ENCODE results near the gene ANKRD28.
A peak's percentile ranks its signal among the peaks of the same experiment; 100 is the strongest.
"Not testable (repeated sequence)": the region's sequence is repeated elsewhere in the genome, so short reads cannot be mapped to it uniquely, and the experiment has no call there.

Gene ANKRD28

DNA sequence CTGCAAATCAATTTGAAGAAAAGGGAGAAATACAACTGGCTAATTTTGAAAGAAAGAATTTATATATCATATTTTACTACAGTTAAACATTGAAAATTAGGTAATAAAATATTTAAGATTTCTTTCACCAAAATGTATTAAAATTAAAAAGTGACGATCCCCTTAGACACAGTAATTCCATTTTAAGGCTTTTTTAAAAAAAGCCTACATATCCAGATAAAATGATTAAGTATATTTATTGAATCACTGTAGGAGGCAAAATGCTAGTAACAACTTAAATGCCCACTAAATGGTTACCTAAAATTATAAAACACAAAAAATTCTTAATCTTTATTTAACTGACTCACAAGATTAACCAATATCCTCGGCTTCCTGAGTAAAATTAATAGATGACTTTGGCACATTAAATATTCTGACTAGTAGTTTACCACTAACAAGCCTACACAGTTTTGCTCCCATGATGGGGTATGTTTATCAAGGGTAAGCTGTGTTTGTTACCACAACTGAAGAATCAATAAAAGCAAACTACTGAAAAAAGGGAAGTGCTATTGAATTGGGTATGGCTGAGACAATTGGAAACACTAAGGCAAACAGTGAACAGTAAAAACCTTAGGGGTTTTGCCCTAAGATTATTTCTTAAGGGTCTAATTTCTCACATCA lies 28.4 kb downstream of the ANKRD28 start:
- DNase-seq (ENCODE audit: low spot score) = no peak

DNA sequence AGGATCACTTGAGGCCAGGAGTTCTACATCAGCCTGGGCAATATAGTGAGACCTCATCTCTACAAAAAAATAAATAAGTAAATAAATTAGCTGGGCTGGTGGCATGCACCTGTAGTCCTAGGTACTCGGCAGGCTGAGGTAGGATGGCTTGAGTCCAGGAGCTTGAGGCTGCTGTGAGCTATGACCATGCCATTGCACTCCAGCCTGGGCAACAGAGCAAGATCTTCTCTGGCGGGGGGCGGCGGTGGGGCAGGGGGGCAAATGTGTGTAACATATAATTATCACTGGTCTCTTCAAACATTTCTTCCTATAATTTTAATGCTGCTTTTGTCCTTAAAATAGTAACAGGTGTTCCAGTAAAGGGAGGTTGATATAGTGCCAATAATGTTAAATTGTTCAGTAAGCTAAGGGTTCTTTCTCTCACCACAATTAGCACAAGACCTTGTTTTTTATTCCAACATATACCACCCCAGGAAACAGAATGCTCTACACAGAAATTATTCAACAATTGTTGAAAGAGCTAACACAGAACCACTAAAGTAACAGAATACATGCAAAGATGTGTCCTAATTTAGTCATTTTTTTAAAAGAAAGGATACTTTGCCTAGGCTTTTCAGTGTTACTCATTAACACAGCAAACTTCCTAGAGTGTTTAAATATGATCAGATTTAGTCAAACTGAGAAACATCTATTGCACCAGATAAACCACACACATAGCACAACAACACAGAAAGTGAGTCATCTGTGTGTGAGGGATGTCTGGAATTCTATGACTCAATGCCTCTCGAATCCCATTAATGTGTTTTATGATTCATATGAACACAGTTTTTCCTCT lies 29.1 kb downstream of the ANKRD28 start:
- peak; percentile 90 for DNase-seq (ENCODE audit: low spot score)

DNA sequence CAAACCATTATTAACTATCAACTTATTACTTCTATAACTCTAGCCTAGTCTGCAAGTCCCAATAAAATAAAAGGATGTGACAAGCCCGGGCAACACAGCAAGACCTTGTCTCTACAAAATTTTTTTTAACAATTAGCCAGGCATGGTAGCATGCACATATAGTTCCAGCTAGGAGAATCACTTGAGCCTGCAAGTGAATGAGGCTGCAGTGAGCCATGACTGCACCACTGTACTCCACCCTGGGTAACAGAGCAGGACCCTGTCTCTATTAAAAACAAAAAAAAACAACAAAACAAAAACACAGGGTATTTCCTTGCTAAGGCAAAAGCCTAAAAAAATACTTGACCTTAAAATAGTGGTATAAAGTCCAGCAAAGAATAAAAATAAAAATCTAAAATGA lies 31.4 kb downstream of the ANKRD28 start:
- DNase-seq (ENCODE audit: low spot score) = no peak

DNA sequence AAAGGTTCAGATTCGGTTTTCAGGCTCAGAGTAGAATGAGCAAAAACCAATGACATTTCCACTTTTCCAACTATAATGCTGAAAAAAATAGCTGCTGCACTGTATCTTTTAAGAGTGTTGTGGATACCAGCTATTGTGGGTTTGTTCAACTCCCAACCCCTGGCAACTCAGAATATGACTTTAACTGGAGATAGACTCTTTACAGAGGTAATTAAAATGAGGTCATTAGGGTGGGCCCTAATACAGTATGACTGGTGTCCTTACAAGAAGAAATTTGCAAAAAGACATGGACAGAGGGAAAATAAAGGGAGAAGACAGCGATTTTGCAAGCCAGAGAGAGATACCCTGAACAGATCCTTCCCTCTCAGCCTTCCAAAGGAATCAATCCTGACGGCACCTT lies 39.5 kb downstream of the ANKRD28 start:
- no peak for DNase-seq (ENCODE audit: low spot score)

DNA sequence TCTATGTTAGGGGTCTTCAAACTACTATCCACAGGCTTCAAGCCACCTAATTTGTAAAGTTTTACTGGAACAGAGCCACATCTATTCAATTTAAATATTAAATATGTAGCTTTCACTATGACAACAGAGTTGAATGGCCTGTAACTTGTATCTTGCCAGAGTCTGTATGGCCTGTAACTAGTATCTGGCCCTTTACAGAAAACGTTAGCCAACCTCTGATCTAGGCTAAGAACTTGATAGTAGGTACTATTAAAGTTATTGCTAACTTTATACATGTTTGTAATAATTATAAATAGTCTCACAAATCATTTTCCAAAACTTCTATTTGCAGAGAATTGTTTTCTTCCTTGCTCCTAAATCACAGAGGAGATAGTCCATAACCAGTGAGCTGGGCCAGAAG lies 40.0 kb downstream of the ANKRD28 start:
- no peak for DNase-seq (ENCODE audit: low spot score)

DNA sequence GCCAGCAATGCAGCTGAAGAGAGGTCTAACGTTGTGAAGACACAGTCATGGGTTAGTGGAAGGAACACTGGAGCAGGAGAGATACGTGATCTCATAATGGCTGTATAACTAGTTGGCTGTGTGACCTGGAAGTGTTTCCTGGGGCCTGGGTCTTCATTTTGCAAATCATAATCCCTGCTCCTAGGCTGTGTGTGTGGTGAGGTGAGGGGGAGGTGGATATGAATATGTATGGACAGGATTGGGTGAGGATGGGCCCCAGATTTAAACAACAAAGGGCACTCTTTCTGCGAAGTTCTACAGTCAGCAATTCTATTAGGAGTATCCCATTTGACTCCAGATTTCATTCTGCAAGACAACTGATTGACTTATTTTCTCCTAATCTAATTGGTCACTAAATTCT lies 41.3 kb downstream of the ANKRD28 start:
- no peak for DNase-seq (ENCODE audit: low spot score)

DNA sequence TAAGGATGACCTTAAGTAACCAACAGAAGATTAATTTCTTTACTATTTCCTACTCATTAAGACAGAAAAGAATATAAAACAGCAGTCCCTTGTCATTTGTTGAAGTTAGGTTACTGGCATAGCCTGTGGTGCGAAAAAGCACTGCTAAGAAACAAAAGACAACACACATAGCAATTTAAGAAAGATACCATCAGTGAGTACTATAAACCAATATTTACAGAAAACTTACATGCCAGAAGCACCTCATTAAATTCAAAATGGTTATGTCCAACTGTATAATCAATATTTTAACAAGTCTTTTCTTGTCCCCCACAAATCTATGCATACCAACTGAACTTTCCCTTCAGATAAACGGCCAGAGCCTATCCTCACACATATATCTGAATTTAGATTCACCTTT lies 42.0 kb downstream of the ANKRD28 start:
- no peak for DNase-seq (ENCODE audit: low spot score)

DNA sequence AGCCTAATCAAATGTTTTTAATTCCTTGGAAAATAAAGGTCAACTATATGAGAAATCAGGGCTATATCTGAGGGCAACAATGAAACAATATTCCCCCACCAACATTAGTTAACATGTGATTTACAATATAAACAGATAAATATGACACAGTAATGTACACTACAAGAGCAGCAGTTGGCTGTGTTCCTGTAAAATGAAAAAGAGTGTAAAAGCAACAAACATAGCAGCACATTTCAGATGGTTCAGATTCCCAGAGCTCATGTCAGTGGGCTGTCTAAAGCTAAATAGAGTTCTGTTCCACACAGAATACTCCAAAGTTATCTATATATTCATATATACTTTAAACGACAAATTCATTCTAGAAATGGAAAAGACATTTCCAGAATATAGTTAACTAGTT lies 42.6 kb downstream of the ANKRD28 start:
- no peak for DNase-seq (ENCODE audit: low spot score)

DNA sequence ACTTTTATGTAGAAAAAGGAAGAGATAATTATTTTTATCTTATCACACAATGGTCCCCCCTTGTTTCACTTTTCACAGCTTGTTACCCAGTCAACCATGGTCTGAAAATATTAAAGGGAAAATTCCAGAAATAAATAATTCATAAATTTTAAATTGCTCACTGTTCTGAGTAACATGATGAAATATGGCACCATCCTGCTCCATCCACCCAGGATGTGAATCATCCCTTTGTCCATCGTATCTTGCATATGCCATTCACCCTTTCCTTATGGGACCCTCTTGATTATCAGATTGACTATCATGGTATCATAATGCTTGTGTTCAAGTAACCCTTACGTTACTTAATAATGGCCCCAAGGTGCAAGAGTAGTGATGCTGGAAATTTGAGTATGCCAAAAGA lies 43.7 kb downstream of the ANKRD28 start:
- DNase-seq (ENCODE audit: low spot score) = no peak

DNA sequence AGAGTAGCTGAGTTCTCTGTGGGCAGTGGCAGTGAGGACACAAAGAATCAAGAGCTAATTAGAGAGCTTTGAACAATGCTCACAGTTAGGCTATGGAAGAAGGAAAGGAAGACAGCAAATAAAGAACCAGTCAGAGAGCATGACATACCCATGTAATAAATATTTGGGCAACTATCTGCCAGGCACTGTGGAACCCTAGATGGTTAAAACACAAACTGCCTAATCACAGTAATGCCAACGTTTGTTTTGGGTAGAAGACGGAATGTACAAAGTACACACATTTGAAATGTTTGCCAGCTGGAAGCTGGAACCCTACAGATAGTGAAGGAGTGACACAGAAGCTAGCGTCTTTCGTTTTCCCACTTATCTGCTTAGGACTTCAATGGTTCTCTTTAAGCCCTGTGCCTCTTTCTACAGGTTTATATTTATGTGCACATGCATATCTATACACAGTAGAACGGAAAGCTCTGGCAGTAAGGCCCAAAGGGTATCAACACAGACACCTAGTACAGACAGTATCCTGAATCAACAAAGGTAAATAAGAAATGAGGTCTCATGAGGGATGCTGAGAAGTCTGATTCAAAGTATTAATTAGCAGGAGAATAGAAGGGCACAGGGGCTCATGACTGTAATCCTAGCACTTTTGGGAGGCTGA lies 44.6 kb downstream of the ANKRD28 start:
- no peak for DNase-seq (ENCODE audit: low spot score)

DNA sequence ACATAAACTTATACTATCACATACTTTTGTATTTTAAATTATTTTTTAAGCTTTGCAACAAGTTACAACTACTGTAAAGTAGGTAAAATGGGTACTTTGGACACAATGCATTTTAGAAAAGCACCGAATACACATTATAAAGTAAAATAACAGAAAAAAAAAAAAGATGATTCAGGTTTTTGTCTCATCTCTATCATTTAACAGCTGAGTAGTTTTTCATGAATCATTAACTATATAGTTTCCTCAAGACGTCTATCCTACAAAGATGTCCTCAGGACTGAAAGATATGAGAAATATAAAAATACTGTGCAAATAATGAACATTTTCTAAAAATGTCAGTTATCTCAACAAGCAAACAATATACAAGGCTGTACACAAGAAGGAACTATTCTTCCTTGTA lies 46.9 kb downstream of the ANKRD28 start:
- DNase-seq (ENCODE audit: low spot score) = no peak

DNA sequence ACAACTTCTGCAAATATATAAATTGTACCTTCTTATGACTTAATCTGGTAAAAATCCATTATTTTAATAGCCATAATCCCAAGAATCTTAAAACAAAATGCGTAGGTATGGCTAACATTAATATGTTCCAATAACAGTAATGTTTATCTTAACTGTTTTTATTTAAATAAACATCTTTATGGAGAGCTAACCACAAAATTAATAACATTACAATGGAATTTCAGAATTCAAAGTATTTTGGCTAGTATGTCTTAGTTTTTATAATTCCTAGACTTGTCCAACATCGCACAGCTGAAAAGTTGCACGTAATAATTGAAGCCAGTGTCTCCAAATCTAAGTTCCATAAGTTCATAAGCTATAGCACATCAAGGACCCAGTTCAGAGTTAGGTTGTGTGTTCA lies 47.6 kb downstream of the ANKRD28 start:
- no peak for DNase-seq (ENCODE audit: low spot score)

DNA sequence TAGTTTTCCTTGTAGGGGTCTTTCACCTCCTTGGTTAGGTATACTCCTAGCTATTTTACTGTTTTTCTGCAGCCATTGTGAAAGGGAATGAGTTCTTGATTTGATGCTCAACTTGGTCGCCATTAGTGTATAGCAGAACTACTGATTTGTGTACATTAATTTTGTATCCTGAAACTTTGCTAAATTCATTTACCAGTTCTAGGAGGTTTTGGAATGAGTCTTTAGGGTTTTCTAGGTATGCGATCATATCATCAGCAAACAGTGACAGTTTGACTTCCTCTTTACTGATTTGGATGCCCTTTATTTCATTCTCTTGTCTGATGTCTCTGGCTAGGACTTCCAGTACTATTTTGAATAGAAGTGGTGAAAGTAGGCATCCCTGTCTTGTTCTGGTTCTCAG lies 51.9 kb downstream of the ANKRD28 start:
- not testable (repeated sequence) for DNase-seq (ENCODE audit: low spot score)

DNA sequence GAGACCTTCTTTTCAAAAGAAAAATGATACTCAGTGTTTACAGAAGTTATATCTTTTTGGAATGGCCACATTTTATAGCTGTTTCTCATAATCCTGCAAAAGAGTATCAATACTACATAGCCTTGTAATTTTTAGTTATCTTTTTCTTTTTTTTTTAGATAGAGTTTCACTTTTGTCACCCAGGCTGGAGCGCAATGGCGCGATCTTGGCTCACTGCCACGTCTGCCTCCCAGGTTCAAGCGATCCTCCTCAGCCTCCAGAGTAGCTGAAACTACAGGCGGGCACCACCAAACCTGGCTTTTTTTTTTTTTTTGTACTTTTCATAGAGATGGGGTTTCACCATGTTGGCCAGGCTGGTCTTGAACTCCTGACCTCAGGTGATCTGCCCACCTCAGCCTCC lies 53.6 kb downstream of the ANKRD28 start:
- DNase-seq (ENCODE audit: low spot score) = no peak

DNA sequence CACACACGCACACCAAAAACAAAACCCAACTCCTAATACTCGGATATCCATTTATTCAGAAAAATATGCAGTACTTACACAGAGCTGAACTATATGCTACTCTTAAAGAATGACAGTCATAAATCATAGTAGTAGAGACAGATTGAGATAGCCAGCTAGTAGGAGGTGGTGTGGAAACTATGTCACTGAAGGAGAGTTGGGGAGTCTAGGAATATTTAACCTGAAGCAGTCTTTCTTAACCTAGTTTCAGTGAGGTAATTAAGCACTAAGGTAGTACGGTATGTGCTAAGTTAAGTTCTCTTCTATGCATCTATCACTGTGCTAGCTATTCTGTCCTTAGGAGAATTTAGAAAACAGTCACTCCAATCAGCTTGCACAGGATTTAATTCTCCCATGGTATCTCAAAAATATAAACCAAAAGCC lies 54.2 kb downstream of the ANKRD28 start:
- DNase-seq (ENCODE audit: low spot score) = no peak

DNA sequence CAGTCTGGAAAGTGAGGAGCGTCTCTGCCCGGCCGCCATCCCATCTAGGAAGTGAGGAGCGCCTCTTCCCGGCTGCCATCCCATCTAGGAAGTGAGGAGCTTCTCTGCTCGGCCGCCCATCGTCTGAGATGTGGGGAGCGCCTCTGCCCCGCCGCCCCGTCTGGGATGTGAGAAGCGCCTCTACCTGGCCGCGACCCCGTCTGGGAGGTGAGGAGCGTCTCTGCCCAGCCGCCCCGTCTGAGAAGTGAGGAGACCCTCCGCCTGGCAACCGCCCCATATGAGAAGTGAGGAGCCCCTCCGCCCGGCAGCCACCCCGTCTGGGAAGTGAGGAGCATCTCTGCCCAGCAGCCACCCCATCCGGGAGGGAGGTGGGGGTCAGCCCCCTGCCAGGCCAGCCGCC lies 55.5 kb downstream of the ANKRD28 start:
- not testable (repeated sequence) for DNase-seq (ENCODE audit: low spot score)

DNA sequence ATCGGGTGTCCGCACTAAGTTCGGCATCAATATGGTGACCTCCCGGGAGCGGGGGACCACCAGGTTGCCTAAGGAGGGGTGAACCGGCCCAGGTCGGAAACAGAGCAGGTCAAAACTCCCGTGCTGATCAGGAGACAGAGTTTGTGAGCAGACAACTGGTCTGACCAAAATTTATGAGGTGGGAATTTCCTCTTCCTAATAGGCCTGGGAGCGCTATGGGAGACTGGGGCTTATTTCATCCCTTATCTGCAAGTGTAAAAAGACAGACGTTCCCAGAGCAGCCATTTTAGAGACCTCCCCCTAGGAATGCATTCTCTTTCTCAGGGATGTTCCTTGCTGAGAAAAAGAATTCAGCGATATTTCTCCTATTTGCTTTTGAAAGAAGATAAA lies 59.2 kb downstream of the ANKRD28 start:
- DNase-seq (ENCODE audit: low spot score) = not testable (repeated sequence)

DNA sequence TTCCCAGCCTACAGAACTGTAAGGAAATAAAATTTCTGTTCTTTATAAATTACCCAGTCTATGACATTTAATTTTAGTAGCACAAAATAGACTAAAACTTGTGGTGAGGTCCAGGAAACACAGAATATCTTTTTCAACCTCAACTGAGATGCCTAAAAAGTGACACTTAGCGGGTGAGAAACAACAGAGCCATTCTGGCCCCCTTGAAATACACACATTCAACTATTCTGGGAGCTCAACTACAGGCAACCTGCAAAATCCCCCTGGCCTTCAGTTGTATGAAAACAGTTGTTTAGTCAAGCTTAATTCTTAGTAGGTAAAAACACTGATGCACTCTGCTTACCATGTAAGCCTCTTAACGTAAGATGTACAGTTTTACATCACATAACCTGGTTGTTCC lies 66.8 kb downstream of the ANKRD28 start:
- no peak for DNase-seq (ENCODE audit: low spot score)

DNA sequence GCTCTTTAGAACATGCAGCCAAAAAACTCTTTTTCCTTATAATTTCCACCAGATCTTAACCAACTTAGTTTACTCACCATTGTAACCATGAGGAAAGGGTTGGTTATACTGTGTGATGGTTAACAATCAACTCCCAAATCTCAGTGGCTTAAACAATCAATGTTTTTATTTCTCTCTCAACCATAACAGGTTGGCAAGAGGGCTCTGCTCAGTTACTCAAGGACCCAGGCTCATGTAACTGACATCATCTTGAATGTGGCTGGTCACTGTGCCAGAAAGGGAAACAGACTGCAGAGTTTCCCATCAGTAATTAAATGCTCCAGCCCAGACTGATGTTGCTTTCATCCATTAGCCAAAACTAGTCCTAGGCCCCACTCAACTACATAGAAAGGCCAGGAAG lies 69.0 kb downstream of the ANKRD28 start:
- DNase-seq (ENCODE audit: low spot score) = peak; percentile 11

DNA sequence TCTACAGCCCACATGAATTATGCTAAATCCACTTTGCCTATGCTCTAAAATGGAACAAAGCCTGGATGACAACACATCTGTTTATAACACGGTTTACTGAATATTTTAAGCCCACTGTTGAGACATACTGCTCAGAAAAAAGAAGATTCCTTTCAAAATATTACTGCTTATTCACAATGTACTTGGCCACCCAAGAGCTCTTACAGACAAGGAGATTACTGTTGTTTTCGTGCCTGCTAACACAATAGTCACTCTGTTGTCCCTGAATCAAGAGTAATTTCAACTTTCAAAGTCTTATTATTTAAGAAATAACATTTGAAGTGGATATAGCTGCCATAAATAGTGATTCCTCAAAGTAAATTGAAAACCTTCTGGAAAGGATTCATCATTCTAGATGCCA lies 70.9 kb downstream of the ANKRD28 start:
- no peak for DNase-seq (ENCODE audit: low spot score)

DNA sequence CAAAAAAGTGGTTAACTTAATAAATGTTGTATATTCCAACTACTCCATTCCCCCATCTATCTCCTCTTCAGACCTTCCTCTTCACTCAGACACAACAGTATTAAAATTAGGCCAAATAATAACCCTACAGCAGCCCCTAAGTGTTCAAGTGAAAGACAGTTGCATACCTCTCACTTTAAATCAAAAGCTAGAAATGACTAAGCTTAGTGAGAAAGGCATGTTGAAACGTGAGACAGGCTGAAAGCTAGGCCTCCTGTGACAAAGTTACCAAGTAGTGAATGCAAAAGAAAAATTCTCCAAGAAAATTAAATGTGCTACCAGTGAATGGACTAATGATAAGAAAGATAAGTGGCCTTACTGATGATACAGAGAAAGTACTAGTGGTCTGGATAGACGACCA lies 71.7 kb downstream of the ANKRD28 start:
- no peak for DNase-seq (ENCODE audit: low spot score)

DNA sequence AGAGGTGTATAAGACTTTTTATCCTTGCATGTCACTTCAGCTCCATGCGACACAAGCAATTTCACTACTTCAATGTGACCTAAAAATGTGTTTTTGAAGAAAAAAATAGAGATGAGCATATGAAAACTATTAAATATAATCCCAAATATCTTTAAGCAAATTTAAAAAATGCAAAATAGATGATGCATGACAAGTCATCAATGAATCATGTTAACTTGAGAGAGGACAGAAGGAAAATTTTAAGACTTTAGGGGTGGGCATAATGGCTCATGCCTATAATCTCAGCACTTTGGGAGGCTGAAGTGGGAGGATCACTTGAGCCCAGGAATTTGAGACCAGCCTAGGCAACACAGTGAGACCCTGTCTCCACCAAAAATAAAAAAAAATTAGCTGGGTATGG lies 73.3 kb downstream of the ANKRD28 start:
- no peak for DNase-seq (ENCODE audit: low spot score)

DNA sequence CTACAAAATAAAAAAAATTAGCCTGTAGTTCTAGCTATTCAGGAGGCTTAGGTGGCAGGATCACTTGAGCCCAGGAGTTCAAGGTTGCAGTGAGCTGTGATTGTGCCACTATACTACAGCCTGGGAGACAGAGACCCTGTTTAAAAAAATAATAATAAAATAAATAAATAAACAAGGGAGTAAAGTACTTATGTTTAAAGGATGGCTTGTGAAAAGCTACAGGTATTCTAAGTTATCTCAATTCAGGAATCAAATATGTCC lies 74.2 kb downstream of the ANKRD28 start:
- DNase-seq (ENCODE audit: low spot score) = no peak

Data from AG08395 (cell line).